Measurements from ENCODE around the gene MYO5C. TPM values are rescaled to one million over a fixed set of nuclear protein-coding genes. Genes with fewer than 3 reads are reported as not detected.

Gene MYO5C
- 7.4 and 8.5 TPM in 2 replicates for total RNA-seq

GRCh38 chr15:52295421-52296001, at the start of gene MYO5C:
Gene MYO5C (minus strand): TSS chr15:52295804. CDS start chr15:52295636, 168 bp downstream.
- DNase-seq (ENCODE audit: low read depth in 2 of 2) = peak; percentile 90 to 91

- DNase-seq (ENCODE audit: low read depth in 2 of 2) = no peak
Measured at GRCh38 chr15:52344592-52344991, 49.0 kb upstream of the MYO5C start.

- DNase-seq (ENCODE audit: low read depth in 2 of 2) = peak; percentile 7 to 24
Measured at GRCh38 chr15:52343831-52344230, 48.2 kb upstream of the MYO5C start.

GRCh38 chr15:52340093-52340492, 44.5 kb upstream of the MYO5C start:
- DNase-seq (ENCODE audit: low read depth in 2 of 2) = no peak

GRCh38 chr15:52338891-52339290, 43.3 kb upstream of the MYO5C start:
- no peak for DNase-seq (ENCODE audit: low read depth in 2 of 2)

- peak in 1 of 2 donors; percentile 42 for DNase-seq (ENCODE audit: low read depth in 2 of 2)
Measured at GRCh38 chr15:52338058-52338457, 42.5 kb upstream of the MYO5C start.

GRCh38 chr15:52337198-52337853, 41.7 kb upstream of the MYO5C start:
- peak; percentile 13 to 62 for DNase-seq (ENCODE audit: low read depth in 2 of 2)

- peak in 1 of 2 donors; percentile 22 for DNase-seq (ENCODE audit: low read depth in 2 of 2)
Measured at GRCh38 chr15:52336529-52336928, 40.9 kb upstream of the MYO5C start.

GRCh38 chr15:52334491-52335160, 39.0 kb upstream of the MYO5C start:
- peak in 1 of 2 donors; percentile 73 for DNase-seq (ENCODE audit: low read depth in 2 of 2)

GRCh38 chr15:52331490-52332240, 36.1 kb upstream of the MYO5C start:
- peak; percentile 70 to 78 for DNase-seq (ENCODE audit: low read depth in 2 of 2)

GRCh38 chr15:52329987-52330386, 34.4 kb upstream of the MYO5C start:
- no peak for DNase-seq (ENCODE audit: low read depth in 2 of 2)

GRCh38 chr15:52329150-52329549, 33.5 kb upstream of the MYO5C start:
- DNase-seq (ENCODE audit: low read depth in 2 of 2) = no peak

- no peak for DNase-seq (ENCODE audit: low read depth in 2 of 2)
Measured at GRCh38 chr15:52328680-52329079, 33.1 kb upstream of the MYO5C start.

- DNase-seq (ENCODE audit: low read depth in 2 of 2) = no peak
Measured at GRCh38 chr15:52326756-52327155, 31.2 kb upstream of the MYO5C start.

GRCh38 chr15:52324109-52324508, 28.5 kb upstream of the MYO5C start:
- no peak for DNase-seq (ENCODE audit: low read depth in 2 of 2)

GRCh38 chr15:52318729-52319500, 23.3 kb upstream of the MYO5C start:
- no peak for DNase-seq (ENCODE audit: low read depth in 2 of 2)

- no peak for DNase-seq (ENCODE audit: low read depth in 2 of 2)
Measured at GRCh38 chr15:52317688-52318087, 22.1 kb upstream of the MYO5C start.

- no peak for DNase-seq (ENCODE audit: low read depth in 2 of 2)
Measured at GRCh38 chr15:52317022-52317421, 21.4 kb upstream of the MYO5C start.

GRCh38 chr15:52309154-52309548, 13.5 kb upstream of the MYO5C start:
- DNase-seq (ENCODE audit: low read depth in 2 of 2) = no peak

- DNase-seq (ENCODE audit: low read depth in 2 of 2) = peak in 1 of 2 donors; percentile 25
Measured at GRCh38 chr15:52308446-52309153, 13.0 kb upstream of the MYO5C start.

GRCh38 chr15:52307847-52308246, 12.2 kb upstream of the MYO5C start:
- DNase-seq (ENCODE audit: low read depth in 2 of 2) = no peak
